Measurements from ENCODE around the gene MLST8.

The MLST8 gene

DNA sequence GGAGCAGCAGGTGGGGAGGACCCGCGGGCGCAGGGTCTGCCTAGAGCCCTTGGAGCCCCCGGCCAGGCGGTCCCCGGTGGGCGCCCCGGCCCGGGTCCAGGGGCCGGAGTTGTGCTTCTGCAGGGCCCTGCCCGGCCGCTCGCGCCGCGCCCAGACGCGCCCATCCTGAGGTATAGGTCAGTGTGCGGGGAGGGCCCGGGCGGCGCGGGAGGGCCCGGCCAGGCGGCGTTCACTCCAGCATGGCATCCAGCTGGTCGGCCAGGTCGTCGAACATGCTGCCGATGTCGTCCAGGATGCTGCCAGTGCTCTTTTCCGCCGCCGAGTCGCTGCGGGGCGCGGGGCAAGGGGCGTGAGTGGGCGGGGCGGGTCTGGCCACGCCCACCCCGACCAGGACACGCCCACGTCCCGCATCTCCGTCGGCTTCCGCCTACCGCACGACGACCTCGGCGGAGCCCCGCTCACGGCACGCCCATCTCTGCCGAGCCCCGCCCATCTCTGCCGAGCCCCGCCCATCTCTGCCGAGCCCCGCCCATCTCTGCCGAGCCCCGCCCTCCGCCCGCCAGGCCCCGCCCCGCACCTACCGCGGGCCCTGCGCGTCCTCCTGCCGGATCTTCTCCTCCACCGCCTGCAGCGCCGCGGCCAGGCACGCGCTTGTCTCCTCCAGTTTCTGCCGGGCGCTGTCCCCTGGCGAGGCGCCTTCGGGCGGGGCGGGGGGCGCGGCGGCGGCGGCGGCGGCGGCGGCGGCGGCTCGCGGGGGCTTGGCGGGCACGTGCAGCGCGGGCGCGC is 26.7 kb upstream of the MLST8 start:
- Histone ChIP-seq H3K9me3 (replicated peaks; ENCODE audit: insufficient read depth, low read length) (no peaks in the 10 kb centered on the region), H3K36me3 (replicated peaks; ENCODE audit: insufficient read depth, low read length) (no peaks in the 10 kb centered on the region), H3K9ac (ENCODE audit: low read length) (no peak overlapping the region), H3K4me2 (ENCODE audit: low read depth, low read length) (no peak overlapping the region), H3K27ac (ENCODE audit: low read length) (no peak overlapping the region), H2AFZ (ENCODE audit: low read length) (no peak overlapping the region), H3K27me3 (replicated peaks; ENCODE audit: insufficient read depth, low read length) (no peaks in the 10 kb centered on the region), H3F3A (ENCODE audit: insufficient read depth, low read length) (no peaks in the 10 kb centered on the region), H3K4me1 (ENCODE audit: low read length) (no peaks in the 10 kb centered on the region), H3K9me2 (replicated peaks; ENCODE audit: insufficient read depth, low read length) (no peaks in the 10 kb centered on the region), H4K20me1 (ENCODE audit: insufficient read depth, low read length) (no peaks in the 10 kb centered on the region), H3K4me3 (ENCODE audit: low read length) (no peak overlapping the region), H3K79me2 (ENCODE audit: low read length) (no peaks in the 10 kb centered on the region)
- DNase-seq = no peak
- no peak for TF ChIP-seq EZH2 (optimal IDR thresholded peaks at IDR 0.05; ENCODE audit: low read depth, low read length)

DNA sequence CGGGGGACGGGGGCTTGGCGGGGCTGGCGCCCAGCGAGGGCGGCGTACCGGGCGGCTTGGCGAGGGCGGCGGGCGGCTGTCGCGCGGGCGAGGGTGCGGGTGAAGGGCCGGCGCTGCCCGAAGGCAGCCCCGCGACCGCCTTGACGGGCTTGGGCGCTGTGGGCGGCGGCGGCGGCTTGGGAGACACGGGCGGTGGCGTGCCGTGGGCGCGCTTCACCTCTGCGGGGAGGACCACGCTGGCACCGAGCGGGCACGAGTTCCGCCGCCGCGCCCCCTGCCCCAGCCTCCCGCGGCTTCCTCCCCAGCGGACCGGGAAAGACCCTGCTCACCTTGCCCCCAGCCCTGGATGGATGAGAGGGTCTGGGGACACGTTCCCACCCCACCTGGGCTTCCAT is 26.1 kb upstream of the MLST8 start:
- no peak overlapping the region for H3K4me2 ChIP-seq (ENCODE audit: low read depth, low read length)
- H3K4me3 ChIP-seq (ENCODE audit: low read length) = no peak overlapping the region
- no peaks in the 10 kb centered on the region for H3K4me1 ChIP-seq (ENCODE audit: low read length)
- no peaks in the 10 kb centered on the region for H3K9me2 ChIP-seq (replicated peaks; ENCODE audit: insufficient read depth, low read length)
- no peak for TF ChIP-seq EZH2 (optimal IDR thresholded peaks at IDR 0.05; ENCODE audit: low read depth, low read length)
- TF ChIP-seq EZH2phosphoT487 (IDR thresholded peaks at IDR 0.05; ENCODE audit: low read length) = no peak
- TF ChIP-seq, protein P1, sequence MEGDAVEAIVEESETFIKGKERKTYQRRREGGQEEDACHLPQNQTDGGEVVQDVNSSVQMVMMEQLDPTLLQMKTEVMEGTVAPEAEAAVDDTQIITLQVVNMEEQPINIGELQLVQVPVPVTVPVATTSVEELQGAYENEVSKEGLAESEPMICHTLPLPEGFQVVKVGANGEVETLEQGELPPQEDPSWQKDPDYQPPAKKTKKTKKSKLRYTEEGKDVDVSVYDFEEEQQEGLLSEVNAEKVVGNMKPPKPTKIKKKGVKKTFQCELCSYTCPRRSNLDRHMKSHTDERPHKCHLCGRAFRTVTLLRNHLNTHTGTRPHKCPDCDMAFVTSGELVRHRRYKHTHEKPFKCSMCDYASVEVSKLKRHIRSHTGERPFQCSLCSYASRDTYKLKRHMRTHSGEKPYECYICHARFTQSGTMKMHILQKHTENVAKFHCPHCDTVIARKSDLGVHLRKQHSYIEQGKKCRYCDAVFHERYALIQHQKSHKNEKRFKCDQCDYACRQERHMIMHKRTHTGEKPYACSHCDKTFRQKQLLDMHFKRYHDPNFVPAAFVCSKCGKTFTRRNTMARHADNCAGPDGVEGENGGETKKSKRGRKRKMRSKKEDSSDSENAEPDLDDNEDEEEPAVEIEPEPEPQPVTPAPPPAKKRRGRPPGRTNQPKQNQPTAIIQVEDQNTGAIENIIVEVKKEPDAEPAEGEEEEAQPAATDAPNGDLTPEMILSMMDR (IDR thresholded peaks at IDR 0.05; ENCODE audit: low read length) = no peak
- DNase-seq = no peak
- H3K27ac ChIP-seq (ENCODE audit: low read length) = no peak overlapping the region
- no peaks in the 10 kb centered on the region for H3K36me3 ChIP-seq (replicated peaks; ENCODE audit: insufficient read depth, low read length)
- no peak overlapping the region for H2AFZ ChIP-seq (ENCODE audit: low read length)
- H3F3A ChIP-seq (ENCODE audit: insufficient read depth, low read length) = no peaks in the 10 kb centered on the region
- H3K9ac ChIP-seq (ENCODE audit: low read length) = no peak overlapping the region
- H4K20me1 ChIP-seq (ENCODE audit: insufficient read depth, low read length) = no peaks in the 10 kb centered on the region
- no peaks in the 10 kb centered on the region for H3K79me2 ChIP-seq (ENCODE audit: low read length)
- H3K27me3 ChIP-seq (replicated peaks; ENCODE audit: insufficient read depth, low read length) = no peaks in the 10 kb centered on the region
- no peaks in the 10 kb centered on the region for H3K9me3 ChIP-seq (replicated peaks; ENCODE audit: insufficient read depth, low read length)

DNA sequence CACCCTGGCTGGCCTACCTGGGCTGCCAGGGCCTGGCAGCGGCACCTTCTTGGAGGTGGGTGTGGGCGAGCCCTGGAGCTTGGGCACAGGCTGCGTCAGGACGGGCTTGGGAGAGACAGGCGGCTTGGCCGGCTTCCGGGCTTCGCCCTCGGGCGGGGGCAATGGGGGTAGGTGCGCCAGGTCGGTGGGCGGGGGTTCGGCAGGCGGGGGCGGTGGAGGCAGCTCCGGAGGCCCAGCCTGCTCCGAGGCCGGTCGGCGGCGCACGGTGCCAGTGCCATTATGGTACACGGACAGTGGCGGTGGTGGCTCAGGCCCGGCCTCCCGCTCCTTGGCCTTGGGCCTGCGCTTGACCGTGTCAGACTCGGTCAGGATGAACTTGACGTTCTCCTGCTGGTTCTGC is 25.7 kb upstream of the MLST8 start:
- Histone ChIP-seq H3K36me3 (replicated peaks; ENCODE audit: insufficient read depth, low read length) (no peaks in the 10 kb centered on the region), H3K9me2 (replicated peaks; ENCODE audit: insufficient read depth, low read length) (no peaks in the 10 kb centered on the region), H3K27ac (ENCODE audit: low read length) (no peak overlapping the region), H3K4me1 (ENCODE audit: low read length) (no peaks in the 10 kb centered on the region), H3K4me2 (ENCODE audit: low read depth, low read length) (no peak overlapping the region), H3K27me3 (replicated peaks; ENCODE audit: insufficient read depth, low read length) (peaks cover 3% of the 10 kb centered on the region; the same call in 1 of the 2 replicates), H3F3A (ENCODE audit: insufficient read depth, low read length) (no peaks in the 10 kb centered on the region), H3K9ac (ENCODE audit: low read length) (no peak overlapping the region), H3K9me3 (replicated peaks; ENCODE audit: insufficient read depth, low read length) (no peaks in the 10 kb centered on the region), H4K20me1 (ENCODE audit: insufficient read depth, low read length) (no peaks in the 10 kb centered on the region), H2AFZ (ENCODE audit: low read length) (no peak overlapping the region), H3K4me3 (ENCODE audit: low read length) (no peak overlapping the region), H3K79me2 (ENCODE audit: low read length) (no peaks in the 10 kb centered on the region)
- DNase-seq = no peak
- TF ChIP-seq EZH2phosphoT487 (IDR thresholded peaks at IDR 0.05; ENCODE audit: low read length) (no peak), EZH2 (optimal IDR thresholded peaks at IDR 0.05; ENCODE audit: low read depth, low read length) (no peak)
- TF ChIP-seq, protein P1 (IDR thresholded peaks at IDR 0.05; ENCODE audit: low read length) = no peak

DNA sequence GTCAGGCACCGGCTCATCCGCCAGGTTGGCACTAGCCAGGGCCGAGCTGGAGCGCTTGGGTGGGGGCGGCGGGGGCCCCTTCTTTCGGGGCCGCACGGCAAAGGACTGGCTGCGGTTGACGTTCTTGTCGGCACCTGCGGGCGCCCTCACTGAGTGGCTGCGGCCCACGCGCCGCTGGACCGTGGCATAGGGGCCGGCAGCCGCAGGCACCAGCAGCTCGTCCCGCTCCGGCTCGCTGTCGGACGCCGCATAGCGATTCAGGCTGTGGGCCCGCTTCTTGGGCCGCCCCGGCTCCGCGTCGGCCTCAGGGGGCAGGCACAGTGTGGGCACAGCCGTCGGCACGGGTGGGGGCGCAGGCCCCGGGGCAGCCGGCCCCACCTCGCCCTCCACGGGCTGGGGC is 24.8 kb upstream of the MLST8 start:
- TF ChIP-seq, protein P1 (IDR thresholded peaks at IDR 0.05; ENCODE audit: low read length) = no peak
- TF ChIP-seq EZH2 (optimal IDR thresholded peaks at IDR 0.05; ENCODE audit: low read depth, low read length) = no peak
- TF ChIP-seq EZH2phosphoT487 (IDR thresholded peaks at IDR 0.05; ENCODE audit: low read length) = no peak
- Histone ChIP-seq H3K27me3 (replicated peaks; ENCODE audit: insufficient read depth, low read length) (peaks cover 12% of the 10 kb centered on the region), H3F3A (ENCODE audit: insufficient read depth, low read length) (no peaks in the 10 kb centered on the region), H3K9ac (ENCODE audit: low read length) (no peak overlapping the region), H3K9me2 (replicated peaks; ENCODE audit: insufficient read depth, low read length) (no peaks in the 10 kb centered on the region), H4K20me1 (ENCODE audit: insufficient read depth, low read length) (no peaks in the 10 kb centered on the region), H2AFZ (ENCODE audit: low read length) (no peak overlapping the region), H3K9me3 (replicated peaks; ENCODE audit: insufficient read depth, low read length) (no peaks in the 10 kb centered on the region), H3K79me2 (ENCODE audit: low read length) (no peaks in the 10 kb centered on the region), H3K27ac (ENCODE audit: low read length) (no peak overlapping the region), H3K4me2 (ENCODE audit: low read depth, low read length) (no peak overlapping the region), H3K4me1 (ENCODE audit: low read length) (no peaks in the 10 kb centered on the region), H3K36me3 (replicated peaks; ENCODE audit: insufficient read depth, low read length) (no peaks in the 10 kb centered on the region), H3K4me3 (ENCODE audit: low read length) (no peak overlapping the region)
- DNase-seq = no peak
